Chondrocyte (in vitro differentiated cells): Measurements from ENCODE around the gene CCDC91. TPM values are rescaled to one million over a fixed set of nuclear protein-coding genes. Genes with fewer than 3 reads are reported as not detected.
A peak's percentile ranks its signal among the peaks of the same experiment; 100 is the strongest.

Experiments
- DNase-seq: peaks from one replicate; pipeline ENCODE4 v3.0.0; 2021; ENCODE audit warnings: mixed read lengths, low spot score
- H3K27ac Mint-ChIP-seq: one replicate; pipeline ENCODE4 v1.8.0; 2021; ENCODE audit warnings: mild to moderate bottlenecking, moderate library complexity, mixed read lengths; ENCODE audit not compliant: unreplicated experiment
- H3K27me3 Mint-ChIP-seq: 2 replicates; pipeline ENCODE4 v1.8.0; 2021; ENCODE audit warnings: low read depth, mixed read lengths
- H3K36me3 Mint-ChIP-seq: 2 replicates; pipeline ENCODE4 v1.8.0; 2021; ENCODE audit warnings: low read depth, mixed read lengths
- H3K4me1 Mint-ChIP-seq: 2 replicates; pipeline ENCODE4 v1.8.0; 2021; ENCODE audit warnings: low read depth, mild to moderate bottlenecking, mixed read lengths
- H3K4me3 Mint-ChIP-seq: one replicate; pipeline ENCODE4 v1.8.0; 2021; ENCODE audit warnings: mild to moderate bottlenecking, moderate library complexity, mixed read lengths; ENCODE audit not compliant: unreplicated experiment
- H3K9me3 Mint-ChIP-seq: 2 replicates; pipeline ENCODE4 v1.8.0; 2021; ENCODE audit warnings: low read depth, mixed read lengths
- total RNA-seq: library from RNA; stranded (reverse); gene quantifications from 3 replicates; pipeline ENCODE4 v1.2.1, GENCODE V29; 2021
- TF ChIP-seq, protein P1 (sequence below): fragments of 200-600 bp; sonication (generic); IDR thresholded peaks from 2 replicates; pipeline ENCODE4 v1.5.0; 2021; ENCODE audit warnings: antibody characterized with exemption, mild to moderate bottlenecking, moderate library complexity

Gene CCDC91
- total RNA-seq, 1 donor from 2014 or later = 17.7 TPM

DNA sequence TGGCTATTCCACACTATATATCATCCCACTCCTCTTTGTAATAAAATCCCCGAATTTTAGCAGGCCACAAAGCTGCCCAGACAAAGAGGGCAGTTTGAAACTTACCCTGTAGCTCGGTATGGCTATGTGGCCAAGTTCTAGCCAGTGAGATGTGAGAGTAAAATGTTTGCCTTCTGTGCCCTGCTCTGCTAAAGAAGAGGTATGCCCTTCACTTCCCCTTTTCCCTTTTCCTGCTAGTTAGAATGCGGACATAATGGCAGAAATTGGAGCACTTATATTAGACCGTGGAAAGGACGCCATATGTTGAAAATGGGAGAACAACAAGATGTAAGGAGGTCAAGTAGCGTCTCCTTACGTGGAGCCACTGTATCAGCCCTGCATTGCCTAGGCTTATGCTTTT lies 11.5 kb upstream of the CCDC91 start:
- Mint-ChIP-seq H3K36me3 (no peaks in the 10 kb centered on the region), H3K27me3 (no peaks in the 10 kb centered on the region)
- TF ChIP-seq, protein P1, sequence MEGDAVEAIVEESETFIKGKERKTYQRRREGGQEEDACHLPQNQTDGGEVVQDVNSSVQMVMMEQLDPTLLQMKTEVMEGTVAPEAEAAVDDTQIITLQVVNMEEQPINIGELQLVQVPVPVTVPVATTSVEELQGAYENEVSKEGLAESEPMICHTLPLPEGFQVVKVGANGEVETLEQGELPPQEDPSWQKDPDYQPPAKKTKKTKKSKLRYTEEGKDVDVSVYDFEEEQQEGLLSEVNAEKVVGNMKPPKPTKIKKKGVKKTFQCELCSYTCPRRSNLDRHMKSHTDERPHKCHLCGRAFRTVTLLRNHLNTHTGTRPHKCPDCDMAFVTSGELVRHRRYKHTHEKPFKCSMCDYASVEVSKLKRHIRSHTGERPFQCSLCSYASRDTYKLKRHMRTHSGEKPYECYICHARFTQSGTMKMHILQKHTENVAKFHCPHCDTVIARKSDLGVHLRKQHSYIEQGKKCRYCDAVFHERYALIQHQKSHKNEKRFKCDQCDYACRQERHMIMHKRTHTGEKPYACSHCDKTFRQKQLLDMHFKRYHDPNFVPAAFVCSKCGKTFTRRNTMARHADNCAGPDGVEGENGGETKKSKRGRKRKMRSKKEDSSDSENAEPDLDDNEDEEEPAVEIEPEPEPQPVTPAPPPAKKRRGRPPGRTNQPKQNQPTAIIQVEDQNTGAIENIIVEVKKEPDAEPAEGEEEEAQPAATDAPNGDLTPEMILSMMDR = no peak

DNA sequence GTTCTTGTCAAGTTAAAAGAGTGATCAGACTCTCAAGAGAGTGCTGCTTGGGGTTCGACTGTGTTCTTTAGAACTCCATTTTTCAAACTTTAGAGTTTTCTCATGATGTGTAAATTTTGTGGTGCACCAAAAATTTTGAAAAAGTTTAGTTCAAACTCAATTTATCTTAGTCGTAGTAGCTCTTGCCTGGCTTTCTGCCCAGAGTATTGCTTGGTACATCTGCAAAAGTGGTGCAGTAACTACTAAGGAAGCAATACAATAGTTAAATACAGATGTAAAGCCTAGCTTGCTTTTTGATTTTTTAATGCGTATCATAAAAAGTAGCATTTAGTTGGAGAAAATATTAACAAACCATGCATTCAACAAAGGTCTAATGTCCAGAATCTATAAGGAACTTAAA lies 9.5 kb upstream of the CCDC91 start:
- DNase-seq = no peak
- Mint-ChIP-seq H3K27me3 (no peaks in the 10 kb centered on the region), H3K27ac (no peak overlapping the region), H3K9me3 (peaks cover 6% of the 10 kb centered on the region), H3K36me3 (no peaks in the 10 kb centered on the region), H3K4me1 (no peaks in the 10 kb centered on the region), H3K4me3 (no peak overlapping the region)
- TF ChIP-seq, protein P1 = no peak

More for the DNA sequence above, 11.5 kb upstream of the CCDC91 start:
- Mint-ChIP-seq H3K4me1 (no peaks in the 10 kb centered on the region), H3K27ac (no peak overlapping the region), H3K4me3 (no peak overlapping the region), H3K9me3 (peaks cover 6% of the 10 kb centered on the region)
- no peak for DNase-seq

DNA sequence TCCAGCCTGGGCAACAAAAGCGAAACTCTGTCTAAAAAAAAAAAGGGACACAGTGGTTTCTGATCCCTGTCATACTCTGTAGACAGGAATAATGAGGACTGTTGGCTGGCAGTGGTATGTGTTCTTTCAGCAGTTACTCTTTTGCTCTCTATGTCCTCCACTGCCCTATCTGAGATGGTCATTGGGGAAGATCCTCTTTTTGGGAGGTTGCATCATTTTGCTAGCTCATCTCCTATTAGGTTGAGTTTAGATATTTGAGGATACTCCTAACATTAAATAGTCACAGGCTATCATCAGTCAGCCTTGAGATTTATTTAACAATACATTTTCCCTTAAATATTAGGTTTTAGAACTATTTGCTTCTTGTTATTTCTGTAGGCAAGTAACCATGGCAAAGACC lies 5.9 kb upstream of the CCDC91 start:
- peaks cover 24% of the 10 kb centered on the region for H3K9me3 Mint-ChIP-seq
- no peak overlapping the region for H3K27ac Mint-ChIP-seq
- H3K4me3 Mint-ChIP-seq = no peak overlapping the region
- TF ChIP-seq, protein P1 = no peak
- H3K27me3 Mint-ChIP-seq = no peaks in the 10 kb centered on the region
- H3K4me1 Mint-ChIP-seq = peaks cover 5% of the 10 kb centered on the region
- H3K36me3 Mint-ChIP-seq = no peaks in the 10 kb centered on the region
- DNase-seq = no peak

DNA sequence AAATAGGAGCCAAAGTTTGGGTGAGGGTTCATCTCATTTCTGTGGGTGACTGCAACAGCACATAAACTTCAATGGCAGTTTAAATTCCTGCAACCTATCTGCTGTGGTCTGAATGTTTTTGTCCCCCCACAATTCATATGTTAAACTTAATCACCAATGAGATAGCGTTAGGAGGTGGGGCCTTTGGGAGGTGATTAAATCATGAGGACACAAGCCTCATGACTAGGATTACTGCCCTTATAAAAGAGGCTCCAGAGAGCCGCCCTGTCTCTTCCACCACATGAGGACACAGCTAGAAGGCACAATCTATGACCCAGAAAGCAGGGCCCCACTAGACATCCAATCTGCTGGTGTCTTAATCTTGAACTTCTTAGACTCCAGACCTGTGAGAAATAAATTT lies 3.8 kb upstream of the CCDC91 start:
- TF ChIP-seq, protein P1 = no peak
- Mint-ChIP-seq H3K4me1 (peaks cover 16% of the 10 kb centered on the region), H3K27me3 (no peaks in the 10 kb centered on the region), H3K27ac (no peak overlapping the region), H3K4me3 (no peak overlapping the region), H3K36me3 (no peaks in the 10 kb centered on the region), H3K9me3 (peaks cover 21% of the 10 kb centered on the region)
- no peak for DNase-seq

DNA sequence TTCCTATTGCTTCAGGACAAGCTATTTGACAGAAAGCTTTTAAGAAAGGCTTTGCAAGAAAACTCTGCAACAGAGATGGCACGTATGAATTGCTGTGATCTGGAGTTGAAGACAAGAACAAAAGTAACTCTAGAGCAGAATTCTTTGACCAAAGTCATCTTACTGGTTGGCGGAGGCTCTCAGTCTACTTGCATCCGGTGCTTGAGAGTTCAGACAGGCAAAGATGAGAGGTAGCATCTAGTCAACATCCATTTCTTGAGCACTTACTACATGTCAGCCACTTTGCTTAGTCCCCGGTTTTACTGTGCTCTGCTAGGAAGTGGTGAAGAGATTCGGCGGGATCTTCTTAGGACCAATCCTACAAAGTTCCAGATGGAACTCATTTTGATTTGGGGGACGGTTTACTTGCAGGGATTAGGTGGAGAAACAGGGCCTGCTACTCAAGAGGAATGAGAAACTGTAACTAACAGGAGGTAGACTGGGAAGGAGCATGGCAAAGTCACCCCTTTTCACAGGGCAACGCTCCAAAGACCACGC lies 404 bp upstream of the CCDC91 start:
- Mint-ChIP-seq H3K9me3 (peaks cover 23% of the 10 kb centered on the region), H3K27me3 (no peaks in the 10 kb centered on the region), H3K27ac (peak overlapping the region; percentile 98), H3K36me3 (peaks cover 2% of the 10 kb centered on the region), H3K4me3 (peak overlapping the region; percentile 88), H3K4me1 (peaks cover 24% of the 10 kb centered on the region)
- no peak for DNase-seq
- TF ChIP-seq, protein P1 = no peak
